Activated T-cell treated with anti-CD3 and anti-CD28 coated beads, Interleukin-2, amount 50 U/mL, for 1 hour (primary cell): ENCODE data around the gene B4GALT2.

Source experiments
- DNase-seq: peaks from one replicate; pipeline ENCODE4 v3.0.0-alpha.2; 2020

Gene B4GALT2

DNA sequence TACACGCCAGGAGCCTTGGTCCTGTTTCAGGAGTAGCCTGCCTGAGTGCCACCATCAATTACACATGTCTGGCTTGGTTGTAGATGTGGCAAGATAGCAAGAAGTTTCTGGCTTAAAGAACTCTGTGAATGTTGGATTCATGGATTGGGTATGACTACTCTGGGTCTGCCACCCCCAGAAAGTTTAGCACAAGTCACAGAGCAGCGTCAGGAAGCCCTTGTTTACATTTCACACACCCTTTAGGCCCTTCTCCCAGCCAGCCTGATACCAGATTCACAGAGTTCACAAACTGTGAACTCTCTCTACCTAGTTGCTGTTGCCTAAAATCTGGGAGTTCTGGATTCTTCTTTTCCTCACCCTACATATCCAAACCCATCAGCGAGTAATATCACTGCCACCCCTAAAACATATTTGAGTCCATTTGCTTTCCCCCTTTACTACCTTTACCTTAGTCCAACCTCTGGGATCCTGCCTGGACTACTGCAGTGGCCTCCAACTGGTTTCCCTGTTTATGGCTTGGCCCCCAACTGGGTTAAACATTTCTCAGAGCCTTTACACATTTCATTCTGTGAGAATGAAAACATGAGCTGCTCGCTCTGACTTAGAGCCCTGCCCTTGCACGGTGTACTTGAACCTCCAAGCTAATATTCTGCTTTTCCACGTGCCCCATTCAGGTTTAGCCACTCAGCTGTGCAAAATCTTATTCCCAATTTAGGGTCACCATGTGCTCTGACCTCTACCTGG lies 8.3 kb downstream of the B4GALT2 start:
- no peak for DNase-seq

DNA sequence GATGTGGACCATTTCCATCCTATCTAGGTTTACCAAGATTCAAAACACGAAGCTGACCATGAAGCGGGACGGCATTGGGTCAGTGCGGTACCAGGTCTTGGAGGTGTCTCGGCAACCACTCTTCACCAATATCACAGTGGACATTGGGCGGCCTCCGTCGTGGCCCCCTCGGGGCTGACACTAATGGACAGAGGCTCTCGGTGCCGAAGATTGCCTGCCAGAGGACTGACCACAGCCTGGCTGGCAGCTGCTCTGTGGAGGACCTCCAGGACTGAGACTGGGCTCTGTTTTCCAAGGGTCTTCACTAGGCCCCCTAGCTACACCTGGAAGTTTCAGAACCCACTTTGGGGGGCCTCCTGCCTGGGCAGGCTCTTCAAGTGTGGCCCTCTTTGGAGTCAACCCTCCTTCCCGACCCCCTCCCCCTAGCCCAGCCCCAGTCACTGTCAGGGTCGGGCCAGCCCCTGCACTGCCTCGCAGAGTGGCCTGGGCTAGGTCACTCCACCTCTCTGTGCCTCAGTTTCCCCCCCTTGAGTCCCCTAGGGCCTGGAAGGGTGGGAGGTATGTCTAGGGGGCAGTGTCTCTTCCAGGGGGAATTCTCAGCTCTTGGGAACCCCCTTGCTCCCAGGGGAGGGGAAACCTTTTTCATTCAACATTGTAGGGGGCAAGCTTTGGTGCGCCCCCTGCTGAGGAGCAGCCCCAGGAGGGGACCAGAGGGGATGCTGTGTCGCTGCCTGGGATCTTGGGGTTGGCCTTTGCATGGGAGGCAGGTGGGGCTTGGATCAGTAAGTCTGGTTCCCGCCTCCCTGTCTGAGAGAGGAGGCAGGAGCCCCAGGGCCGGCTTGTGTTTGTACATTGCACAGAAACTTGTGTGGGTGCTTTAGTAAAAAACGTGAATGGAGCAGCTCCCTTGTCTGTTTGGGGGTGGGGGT lies 11.5 kb downstream of the B4GALT2 start:
- DNase-seq, result no peak

DNA sequence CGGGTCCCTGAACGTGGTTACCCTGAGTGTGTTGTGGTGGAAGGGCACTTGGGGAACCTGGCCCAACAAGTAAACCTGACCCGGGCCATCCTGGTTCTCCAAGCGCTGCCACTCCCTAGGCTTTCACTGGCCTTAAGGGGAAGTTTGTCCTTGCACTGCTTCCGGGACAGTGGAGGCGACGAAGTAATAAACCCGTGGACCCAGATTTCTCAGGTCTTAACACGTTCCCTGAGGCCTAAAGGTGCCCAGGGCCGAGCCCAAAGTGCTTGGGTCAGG lies 12.1 kb downstream of the B4GALT2 start:
- DNase-seq, result no peak

DNA sequence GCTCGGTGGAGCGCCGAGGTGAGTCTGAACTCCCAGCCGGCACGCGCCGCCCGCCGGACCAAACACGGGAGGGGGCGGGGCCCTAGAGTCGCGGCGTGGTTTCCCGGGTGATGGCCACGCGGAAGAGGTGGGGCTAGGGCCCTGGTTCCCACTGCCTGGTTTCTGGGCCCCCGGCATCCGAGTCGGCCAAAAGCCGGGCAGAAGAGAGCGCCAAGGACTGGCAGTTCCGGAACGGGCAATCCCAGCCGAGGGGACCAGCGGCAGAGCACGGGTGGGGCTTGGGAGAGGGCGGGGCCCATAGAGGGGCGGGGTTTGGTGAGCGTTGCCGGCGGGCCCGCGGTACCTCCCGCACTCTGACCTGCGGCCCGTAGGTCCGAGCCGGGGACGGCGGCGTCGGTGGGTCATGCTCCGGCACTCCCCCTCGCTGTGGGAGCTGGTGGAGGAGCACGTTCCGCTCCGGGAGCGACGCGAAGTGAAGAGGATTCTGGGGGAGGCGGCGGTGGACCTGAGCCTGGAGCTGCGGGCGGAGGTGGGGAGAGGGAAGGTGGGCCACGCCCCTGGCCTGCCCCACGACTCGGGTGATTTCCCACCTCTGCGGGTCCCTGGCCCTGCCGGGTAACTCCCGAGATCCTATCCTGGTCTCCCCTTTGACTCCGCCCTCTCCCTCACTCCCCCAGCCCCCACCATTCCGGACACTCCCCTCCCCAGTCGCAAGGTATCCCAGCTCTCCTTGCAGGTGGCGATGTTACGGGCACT lies 12.6 kb downstream of the B4GALT2 start, which contains the start of gene CCDC24:
Gene CCDC24, plus strand, starts transcription at position 124 of the 756 bp plus-strand sequence. Its CDS starts 280 bp downstream, at position 404.
- DNase-seq, result peak; percentile 79

GRCh38 chr1:43992232-43992995 lies 13.4 kb downstream of the B4GALT2 start:
- no peak for DNase-seq

DNA sequence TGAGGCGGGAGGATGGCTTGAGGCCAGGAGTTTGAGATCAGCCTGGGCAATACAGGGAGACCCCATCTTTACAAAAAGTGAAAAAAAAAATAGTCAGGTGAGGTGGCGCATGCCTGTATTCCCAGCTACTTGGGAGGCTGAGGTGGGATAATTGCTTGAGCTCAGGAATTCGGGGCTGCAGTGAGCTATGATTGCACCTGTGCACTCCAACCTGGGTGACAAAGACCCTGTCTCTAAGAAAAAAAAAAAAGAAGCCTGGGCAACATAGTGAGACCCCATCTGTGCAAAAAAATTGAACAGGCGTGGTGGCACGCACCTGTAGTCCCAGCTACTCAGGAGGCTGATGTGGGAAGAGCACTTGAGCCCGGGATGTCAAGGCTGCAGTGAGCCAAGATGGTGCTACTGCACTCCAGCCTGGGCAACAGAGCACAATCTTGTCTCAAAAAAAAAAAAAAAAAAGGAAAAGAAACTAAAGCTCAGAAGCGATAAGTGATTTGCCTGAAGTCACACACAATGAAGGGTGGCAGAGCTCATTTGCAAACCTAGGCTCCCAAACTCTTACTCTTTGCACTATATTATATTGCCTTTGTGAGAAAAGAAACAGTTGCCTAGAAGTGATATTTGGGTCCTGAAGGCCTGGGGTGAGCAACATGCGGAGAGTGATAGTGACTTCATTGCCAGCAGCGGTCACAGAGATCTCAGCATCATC lies 14.3 kb downstream of the B4GALT2 start:
- DNase-seq, result no peak

DNA sequence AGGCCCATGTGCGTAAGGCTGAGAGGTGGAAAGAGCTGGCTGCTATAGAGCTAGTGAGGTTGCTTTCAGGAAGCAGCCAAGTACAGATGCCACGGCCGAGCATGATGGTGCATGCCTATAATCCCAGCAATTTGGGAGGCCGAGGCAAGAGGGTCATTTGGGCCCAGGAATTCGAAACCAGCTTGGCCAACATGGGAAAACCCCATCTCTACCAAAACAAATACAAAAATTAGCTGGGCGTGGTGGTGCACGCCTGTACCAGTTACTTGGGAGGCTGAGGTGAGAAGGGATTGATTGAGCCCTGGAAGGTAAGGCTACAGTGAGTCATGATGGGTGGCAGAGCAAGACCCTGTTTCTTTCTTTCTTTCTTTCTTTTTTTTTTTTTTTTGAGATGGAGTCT lies 15.1 kb downstream of the B4GALT2 start:
- no peak for DNase-seq

DNA sequence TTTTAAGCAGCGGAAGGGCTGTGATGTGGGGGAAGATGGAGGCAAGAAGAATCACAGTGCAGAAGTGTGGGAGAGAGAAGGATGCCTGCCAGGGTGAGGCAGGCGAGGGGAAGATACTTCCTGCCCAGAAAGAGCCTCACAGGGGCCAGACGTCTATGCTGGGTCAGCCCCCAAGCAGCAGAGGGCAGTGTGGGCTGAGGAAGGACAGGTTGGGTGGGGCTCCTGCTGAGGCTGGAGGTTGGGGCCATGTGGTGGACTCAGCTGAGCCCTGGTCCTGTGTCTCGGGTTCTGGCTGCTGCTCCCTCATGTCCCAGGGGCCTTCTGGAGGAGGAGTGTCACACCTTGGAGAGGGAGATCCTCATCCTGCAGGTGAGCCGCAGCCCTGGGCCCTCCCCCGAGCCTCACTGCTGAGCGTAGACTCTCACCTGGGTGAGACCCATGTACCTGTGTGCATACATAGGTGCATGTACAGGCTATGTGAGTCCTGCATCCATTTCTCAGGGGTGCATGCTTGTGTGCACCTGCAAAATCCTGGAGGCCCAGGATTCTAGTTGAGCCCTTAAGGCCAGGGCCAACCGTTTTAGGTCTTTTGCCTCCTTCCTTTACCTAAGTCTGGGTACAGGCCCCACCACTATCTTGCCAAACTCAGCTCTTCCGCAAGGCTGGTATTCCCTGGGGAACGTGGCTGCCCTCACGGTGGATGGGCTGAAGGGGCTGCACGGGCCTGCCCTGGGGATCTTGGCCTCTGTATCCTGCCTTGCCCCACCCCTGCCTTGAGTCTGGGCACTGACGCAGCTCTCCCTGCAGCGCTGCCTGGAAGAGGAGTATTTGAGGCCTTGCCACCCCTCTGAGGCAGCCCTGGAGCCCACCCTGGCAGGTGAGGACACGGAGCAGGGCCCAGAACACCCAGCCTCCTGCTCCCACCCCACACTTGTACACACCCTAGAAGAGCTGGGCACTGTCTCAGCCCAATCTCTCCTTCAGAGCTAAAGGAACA lies 16.1 kb downstream of the B4GALT2 start:
- no peak for DNase-seq

- no peak for DNase-seq
Measured at GRCh38 chr1:43995984-43996732, 17.1 kb downstream of the B4GALT2 start.

DNA sequence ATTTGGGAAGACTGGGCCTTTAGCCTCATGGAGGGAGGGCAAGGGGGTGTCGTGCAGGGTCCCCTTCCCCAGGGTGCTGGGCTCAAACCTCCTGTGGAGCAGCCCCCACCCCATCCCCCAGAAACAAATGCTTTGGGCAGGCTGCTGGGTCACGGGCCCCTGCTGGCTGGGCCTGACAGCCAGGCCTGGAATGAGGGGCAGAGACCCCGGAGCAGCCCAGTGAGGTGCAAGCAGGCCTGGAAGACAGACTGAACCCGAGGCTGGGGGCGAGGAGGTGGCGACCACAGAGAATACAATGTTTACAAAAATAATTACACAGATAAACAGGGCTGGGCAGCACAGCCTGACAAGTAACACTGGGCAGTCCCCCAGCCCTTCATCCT lies 17.7 kb downstream of the B4GALT2 start:
- no peak for DNase-seq

GRCh38 chr1:43997295-43997999 lies 18.4 kb downstream of the B4GALT2 start:
- DNase-seq, result no peak

- no peak for DNase-seq
Measured at GRCh38 chr1:43998000-43998378, 19.0 kb downstream of the B4GALT2 start.

GRCh38 chr1:43999455-43999854 lies 20.4 kb downstream of the B4GALT2 start:
- no peak for DNase-seq

- no peak for DNase-seq
Measured at GRCh38 chr1:44000122-44000665, 21.2 kb downstream of the B4GALT2 start.

DNA sequence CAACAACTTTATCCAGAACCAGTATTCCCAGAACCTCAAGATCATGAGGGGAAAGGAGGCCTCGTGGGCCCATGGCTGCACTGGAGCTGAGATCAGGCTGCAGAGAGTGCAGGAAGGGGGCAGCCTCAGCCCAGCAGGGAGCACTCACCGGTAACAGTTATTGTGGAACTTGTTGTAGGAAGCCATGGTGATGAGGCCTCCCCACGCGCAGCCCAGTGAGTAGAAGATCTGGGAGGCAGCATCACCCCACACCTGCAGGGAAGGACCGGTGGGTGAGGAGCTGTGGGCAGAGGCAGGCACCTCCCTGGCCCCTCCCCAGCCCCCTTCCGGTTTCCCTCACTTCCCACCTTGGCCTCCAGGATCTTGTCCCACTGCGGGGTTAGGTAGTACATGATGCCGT lies 23.2 kb downstream of the B4GALT2 start:
- no peak for DNase-seq

- DNase-seq, result no peak
Measured at GRCh38 chr1:44002606-44003157, 23.7 kb downstream of the B4GALT2 start.

DNA sequence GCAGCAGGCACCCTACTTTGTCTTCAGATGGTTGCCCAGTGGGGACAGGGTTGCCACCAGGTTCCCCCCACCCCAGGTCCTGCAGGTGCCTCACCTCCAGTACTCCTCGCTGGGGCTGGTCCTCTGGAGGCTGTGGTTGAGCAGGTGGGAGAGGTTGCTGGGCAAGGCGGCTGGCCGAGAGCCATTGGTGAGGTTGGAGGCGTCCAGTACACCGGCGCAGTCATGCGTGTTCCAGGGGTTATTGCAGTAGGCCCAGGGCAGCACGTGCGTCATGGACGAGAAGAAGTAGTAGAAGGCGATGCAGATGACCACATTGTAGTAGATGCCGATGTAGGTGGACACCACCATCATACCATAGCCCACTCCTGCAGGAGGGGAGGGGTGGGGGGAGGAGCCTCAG lies 29.2 kb downstream of the B4GALT2 start:
- DNase-seq, result no peak

DNA sequence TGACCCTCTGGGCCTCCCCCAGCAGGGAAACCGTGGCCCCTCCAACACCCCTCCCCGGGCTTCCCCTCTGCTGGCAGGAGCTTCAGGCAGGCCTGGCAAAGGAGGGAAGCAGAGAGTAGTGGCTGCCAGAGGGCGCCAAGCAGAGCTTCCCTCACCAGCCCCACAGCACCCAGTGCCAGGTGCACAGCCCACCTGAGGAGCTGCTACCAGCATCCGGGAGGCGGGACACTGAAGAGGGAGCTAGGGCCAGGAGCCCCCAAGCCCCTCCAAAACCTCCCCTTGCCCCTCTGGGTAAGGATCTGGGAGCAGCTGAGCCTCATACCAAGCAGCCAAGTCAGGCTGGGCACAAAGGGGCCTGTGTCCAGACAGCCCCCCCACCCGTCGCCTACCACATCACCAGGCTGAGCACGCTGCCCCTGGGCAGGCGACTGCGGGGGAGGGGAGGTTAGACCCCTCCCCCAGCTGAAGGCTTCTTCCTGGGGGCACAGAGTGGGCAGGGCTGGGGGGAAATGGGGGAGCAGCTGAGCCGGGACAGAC lies 32.0 kb downstream of the B4GALT2 start:
- no peak for DNase-seq
